GM21381 (cell line): ENCODE measurements around the gene PIK3R4.

Experiments
- ATAC-seq: cut with Tn5 transposase; IDR thresholded peaks from one replicate; pipeline ENCODE4 v1.9.1; 2021; ENCODE audit warnings: mild to moderate bottlenecking, moderate library complexity; ENCODE audit not compliant: unreplicated experiment

The PIK3R4 gene

DNA sequence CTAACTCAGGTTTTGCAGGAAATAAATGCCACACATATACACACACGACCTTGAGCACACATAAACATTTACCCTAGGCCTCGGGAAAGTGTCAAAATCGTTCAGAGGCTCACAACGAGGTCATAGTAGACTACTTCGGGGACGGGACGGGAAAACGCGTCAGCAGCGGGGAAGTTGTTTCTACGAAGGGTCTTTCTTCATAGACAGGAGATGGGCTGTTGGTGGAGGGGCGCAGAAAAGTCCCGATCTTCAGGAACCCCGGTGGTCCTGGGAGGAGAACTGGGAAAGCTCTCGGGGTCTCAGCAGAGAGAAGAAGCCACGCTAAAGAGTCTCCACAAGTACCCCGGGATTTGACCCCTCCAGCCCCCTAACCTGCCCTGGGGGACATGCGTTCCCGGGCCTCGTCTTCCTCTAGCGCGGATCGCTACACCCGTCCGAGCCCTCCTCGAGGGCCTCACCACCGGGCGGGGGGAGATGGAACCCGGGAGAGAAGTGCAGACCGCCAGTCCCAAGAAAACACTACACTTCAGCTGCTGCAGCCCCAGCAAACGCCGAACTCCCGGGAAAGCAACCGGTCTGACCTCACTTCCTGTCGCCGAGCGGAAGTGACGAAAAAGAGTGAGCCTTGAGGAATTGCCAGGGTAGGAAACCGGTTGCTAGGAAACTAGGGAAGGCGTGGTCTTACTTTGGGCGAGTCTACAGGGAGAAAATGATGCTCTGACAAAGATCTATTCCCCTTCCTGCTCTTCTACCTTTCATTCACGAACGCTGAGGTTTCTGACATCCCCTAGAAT, at the start of gene PIK3R4:
TSS of gene PIK3R4 (minus strand) at position 584 of the 794 bp plus-strand sequence. CDS start 1,611 bp downstream, outside the sequence.
- ATAC-seq = peak; percentile 91

DNA sequence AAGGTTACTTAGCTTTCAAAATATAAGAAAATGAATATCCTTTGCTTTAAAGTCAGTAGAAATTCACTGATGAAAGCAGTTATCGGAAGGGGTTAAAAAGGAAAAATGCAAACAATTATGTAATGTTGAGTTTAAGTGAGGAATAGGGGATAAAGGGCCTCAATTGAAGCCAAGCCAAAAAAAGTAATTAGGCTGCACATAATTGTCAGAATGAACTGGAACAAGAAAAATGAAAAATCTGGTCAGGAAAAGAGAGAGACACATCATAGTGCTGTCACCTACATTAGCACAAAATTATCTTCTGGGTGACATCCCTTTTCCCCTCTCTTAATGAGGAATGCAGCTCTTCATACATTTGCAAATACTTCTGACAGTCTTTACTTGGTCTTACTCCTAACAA, 48.8 kb upstream of the PIK3R4 start:
- no peak for ATAC-seq

DNA sequence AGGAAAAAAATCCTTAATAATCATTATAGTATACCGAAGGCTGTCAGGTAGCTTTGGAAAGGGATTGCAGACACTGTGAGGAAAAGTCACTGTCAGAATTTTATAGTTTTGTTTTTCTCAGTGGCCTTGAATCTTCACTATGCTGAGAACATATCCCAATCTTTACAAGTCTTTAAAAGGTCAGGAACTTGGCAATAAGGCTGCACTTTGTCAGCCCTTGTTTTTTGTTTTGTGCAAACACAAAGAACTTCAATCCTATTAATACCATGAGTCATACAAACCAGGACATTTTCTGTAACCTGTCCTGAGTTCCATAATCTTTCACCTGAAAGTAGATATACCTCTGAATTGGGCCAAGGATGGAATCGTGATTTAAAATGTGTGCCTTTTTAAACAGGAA, 45.6 kb upstream of the PIK3R4 start:
- no peak for ATAC-seq

DNA sequence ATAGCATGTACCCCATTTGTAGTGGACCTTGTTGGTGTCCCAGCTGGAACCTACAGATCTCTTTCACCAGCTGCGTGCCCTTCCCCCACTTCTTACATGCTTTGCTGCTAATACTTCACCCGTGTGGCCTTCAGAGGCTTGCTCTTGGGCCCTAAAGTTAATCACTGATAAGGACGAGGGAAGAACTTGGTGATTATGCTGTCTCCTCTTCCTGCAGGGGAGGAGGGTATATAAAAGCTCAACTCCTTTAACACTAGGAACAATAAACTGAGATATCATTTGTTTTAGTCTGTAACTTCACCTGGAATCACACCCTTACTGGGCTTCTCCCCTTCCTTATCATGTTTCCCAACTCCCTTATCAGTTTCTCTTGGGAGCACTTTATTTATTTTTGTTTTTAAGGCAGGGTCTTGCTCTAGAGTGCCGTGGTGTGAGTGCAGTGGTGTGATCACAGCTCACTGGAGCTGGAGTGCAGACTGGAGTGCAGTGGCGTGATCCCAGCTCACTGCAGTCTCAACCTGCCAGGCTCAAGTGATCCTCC, 43.2 kb upstream of the PIK3R4 start:
- ATAC-seq = no peak

DNA sequence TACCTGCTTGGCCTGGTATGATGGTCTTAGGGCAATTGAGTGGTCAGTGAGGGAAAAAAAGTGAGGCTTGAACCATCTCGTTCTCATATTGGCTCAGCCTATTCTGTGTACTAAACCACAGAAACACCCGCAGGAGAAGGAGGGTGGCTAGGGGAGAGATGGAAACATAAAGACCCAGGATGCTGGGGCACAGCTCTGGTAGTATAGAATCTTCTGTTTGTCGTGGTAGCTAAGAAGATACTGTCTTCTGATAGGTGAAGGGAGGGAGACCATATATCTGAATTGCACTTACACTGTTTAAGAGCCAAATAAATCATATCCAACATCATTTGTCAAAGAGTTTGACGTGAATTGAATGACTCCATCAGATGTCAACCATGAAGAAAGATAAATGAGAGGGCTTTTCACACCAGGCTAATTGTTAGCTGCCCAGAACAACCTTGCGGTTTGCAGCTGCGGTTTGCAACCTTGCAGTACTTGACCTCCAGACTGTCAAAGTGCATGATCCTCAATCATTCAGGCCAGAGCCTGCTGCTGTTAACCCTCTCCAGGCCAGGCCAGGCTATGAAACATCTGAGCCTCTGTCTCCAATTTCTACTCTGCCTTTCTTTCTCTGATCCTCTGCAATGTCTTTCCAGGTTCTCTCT, 40.9 kb upstream of the PIK3R4 start:
- no peak for ATAC-seq

DNA sequence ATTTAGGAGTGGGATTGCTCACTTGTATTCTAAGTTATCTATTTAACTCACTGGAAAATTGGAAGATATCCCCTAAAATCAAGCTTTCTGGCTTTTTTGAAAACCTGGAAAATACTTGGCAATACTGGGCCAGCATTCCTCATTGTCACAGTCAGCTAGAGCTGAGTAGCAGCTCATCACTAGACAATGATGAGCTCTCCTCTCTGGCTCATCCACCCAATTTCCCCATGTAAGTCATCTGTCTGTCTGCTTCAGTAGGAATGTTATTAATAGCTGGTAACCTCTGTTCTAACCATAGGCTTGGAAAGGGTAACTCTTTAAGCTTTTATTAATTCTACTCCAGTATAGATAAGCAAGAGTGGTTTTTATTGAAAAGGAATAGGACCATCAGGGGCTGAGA, 39.7 kb upstream of the PIK3R4 start:
- ATAC-seq = no peak

DNA sequence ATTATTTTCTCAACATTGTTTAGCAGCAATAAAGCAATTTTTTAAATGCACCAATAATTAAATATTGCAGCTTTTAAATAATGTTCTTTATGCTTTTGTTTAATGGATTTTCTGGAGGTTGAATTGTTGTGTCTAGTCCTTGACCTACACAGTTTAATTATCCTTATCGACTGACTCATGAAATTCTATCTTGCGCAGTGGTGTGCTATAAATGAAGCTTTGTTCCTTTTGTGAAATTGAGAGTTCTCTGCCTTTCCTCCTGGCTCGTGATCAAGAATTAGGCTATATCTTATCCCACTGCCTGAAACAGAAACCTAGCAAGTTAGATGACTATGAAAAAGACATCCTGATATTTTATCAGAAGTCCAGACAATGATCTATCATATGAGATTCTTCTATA, 37.0 kb upstream of the PIK3R4 start:
- no peak for ATAC-seq

DNA sequence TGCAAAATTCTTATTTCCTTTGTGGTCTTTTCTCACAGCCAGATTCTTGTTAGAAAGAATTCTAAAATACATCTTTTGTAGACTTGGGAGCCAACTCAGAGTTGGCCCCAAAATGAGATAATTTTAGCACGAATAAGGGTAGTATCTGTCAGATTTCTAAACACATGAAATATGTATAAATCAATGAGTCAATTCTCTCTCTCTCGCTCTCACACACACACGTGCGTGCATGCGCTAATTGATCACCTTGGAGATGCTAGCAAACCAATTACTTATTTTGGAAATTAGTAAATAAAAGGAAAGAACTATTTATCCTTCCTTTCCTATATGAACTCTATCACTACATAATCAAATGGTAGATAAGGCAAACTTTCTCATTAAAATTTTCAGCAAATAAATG, 32.9 kb upstream of the PIK3R4 start:
- peak; percentile 11 for ATAC-seq

DNA sequence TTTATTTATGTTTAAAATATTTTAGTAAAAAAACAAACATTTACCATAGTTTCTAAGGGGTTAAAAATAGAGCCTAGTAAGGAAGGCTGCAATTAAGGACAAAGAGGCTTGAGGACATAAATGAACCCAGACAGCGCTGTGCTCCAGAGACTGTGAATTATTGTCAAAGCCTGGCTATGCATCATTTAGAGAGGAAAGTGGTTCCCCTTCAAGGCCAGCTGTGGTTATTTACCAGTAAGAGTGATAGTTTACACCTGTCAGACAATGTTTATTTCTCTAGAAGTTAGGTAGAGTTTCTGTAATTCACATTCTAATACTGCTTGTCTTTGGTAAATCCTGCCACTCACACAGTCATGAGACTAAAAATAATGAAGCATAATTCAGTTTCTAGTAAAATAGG, 32.4 kb upstream of the PIK3R4 start:
- ATAC-seq = peak; percentile 91

DNA sequence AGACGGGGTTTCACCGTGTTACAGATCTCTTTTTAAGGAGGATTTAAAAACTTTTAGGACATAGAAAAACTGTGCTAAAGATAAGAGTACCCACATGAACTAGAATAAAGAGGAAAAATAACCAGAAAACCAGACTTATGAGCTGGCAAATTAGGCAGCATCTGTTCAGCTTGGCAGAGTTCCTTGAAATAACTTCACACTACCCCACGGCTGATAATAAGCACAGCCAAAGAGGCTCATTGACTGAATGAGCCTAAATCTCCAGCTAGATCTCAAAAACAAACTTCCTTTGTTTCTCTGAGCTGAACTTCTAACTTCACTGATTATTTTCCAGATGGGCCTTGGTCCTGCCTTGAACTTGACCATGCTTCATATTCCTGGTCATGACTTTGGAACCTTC, 26.7 kb upstream of the PIK3R4 start:
- no peak for ATAC-seq

DNA sequence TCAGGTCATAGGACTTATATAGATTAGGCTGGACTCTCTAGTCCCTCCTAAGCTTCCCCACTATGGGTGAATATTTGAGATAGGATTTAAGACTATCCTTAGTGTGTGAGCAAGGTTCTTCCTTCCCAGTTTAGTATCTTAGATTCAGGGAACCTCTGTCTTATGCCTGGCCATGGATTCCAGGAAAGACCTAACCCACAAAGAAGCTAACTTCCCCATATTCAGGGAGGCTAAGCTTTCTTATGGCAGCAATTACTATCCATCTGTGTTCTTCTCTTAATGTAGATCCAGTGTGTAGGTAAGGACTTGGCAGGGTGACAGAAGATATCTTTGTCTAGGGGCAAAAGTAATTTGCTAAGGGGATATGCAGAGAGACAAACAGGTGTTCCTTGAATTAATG, 25.5 kb upstream of the PIK3R4 start:
- ATAC-seq = no peak

DNA sequence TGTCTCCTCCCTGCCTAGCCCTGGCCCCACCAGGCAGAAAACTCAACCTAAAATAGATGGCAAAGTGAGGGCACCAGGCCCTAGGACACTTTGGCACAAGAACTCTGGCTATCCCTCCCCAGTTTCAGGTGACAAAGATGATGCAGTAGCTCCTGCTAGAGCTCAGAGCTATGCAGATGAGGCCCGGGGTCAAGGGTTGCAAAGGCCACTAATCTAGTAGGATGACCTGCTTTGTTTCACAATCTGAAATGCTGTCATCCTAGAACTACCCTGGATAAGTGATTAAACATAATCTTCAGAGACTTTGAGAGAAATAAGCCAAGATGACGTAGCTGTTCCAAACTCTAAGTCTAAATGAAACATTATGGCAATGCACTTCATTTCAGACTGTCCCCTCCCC, 24.0 kb upstream of the PIK3R4 start:
- no peak for ATAC-seq

DNA sequence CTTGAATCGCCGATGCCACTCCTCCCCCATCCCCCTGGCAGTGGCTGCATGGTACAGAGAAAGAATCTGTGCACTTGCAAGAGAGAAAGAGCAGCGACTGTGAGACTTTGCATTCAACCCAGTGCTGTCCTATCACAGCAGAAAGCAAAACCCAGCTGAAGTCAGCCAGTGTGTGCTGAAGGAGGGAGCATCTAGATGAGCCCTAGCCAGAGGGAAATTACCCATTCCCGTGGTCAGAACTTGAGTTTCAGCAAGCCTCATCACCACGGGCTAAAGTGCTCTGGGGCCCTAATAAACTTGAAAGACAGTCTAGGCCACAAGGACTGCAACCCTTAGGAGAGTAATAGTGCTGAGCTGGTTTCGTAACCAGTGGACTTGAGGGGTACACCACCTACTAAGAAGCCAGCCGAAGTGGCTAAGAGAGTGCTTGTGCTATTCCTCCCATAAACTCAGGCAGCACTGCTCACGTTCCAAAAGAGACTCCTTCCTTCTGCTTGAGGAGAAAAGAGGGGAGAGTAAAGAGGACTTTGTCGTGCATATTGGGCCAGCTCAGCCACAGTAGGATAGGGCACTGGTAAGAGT, 15.2 kb upstream of the PIK3R4 start:
- ATAC-seq = no peak

DNA sequence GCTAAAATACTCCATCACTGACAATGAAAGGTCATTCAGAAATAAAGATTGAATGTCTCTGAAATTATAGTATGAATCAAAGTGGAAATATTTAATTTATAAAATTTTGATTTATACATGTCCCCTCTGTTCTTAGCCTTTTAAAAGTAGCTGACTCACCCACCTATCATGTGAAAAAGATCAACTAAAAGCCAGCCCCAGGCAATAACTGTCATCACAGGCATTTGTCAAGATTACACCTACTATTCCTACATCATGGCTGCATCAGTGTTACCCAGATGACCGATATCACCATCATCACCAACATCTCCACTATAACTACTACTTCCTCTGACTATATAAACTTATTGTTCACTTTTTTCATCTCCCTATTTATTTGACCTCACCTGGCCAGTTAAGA, 14.3 kb upstream of the PIK3R4 start:
- ATAC-seq = no peak

DNA sequence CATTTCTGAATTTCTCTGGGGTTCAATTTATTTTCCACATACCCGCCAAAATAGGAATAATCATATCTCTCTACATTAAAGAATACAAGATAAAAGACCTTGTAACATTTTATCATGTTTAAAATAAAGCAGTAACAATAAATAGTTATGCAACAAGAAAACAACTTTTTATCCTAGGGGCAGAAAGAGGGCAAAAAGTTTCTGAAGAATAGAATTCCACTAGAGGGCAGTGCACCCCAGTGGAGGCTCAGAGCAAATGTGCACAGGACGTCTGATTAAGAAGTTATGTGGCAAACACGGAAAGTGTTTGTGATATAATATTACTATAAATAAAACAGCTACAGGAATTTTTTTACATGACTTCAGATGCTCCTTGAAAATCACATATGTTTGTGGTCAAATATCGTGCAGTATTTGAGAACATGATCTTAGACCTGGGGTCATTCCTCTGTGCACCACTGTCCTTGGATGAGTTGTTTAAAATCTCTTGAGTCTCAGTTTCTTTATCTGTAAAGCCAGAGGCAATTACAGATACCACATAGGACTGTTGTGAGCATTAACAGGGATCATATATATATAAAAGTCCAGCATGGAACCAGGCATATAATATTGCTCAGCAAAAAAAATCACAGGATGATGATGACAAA, 13.2 kb upstream of the PIK3R4 start:
- ATAC-seq = no peak

DNA sequence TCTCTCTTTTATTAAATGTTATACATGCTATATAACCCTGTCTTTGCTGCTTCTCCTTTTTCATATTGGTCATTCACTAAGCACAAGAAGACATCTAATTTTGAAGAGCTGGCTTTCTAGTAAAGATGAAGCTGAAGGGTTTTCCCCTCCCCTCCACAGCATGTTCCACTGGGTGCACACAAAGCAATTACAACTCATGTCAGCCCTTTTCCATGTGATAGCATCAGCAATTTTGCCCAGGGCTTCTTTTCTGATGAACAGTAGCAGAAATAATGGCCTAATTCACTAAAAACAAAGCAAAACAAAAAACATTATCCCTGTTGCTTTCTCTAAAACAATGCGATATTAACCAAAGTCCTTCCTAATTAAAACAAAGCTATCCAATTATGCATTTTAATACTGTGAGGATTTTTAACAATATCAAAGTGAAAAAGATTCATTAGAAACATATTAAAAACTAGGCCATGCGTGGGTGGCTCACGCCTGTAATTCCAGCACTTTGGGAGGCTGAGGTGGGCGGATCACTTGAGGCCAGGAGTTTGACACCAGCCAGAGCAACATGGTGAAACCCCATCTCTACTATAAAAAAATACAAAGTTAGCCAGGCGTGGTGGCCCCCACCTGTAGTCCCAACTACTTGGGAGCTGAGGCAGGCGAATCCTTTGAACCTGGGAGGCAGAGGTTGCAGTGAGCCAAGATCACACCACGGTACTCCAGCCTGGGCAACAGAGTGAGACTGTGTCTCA, 12.2 kb upstream of the PIK3R4 start:
- no peak for ATAC-seq

DNA sequence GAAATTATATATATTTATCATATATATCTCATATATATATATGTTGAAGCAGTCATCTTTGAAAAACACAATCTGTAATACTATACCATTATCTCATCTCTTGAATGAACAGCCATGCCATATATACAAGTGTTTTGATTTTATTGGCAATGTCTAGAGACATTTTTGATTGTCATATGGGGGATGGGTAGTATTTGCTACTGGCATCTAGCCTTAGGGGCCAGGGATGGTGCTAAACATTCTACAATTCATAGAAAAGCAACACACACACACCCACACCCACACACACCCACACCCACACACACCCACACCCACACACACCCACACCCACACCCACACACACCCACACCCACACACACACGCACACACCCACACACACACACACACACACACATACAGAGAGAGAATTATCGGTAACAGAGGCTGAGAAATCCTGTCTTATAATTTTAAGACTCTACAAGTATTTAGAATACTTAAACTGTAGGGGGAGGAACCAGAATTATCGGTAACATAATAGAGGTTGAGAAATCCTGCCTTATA, 11.1 kb upstream of the PIK3R4 start:
- no peak for ATAC-seq

DNA sequence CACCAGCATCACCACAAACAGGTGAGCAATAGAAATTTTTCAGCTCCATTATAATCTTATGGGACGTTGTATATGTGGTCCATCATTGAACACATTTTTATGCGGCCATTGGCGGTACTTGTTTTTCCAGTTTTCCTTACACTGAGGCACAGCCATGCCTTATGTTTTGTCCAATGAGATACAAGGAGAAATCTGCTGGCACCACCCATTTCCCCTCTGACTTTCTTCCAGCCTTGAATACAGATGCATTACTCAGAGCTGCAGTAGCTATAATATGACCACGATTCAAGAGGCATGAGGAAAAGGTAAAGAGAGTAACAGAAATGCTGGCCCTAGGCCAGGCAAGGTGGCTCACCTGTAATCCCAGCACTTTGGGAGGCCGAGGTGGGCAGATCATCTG, 9.0 kb upstream of the PIK3R4 start:
- ATAC-seq = no peak

DNA sequence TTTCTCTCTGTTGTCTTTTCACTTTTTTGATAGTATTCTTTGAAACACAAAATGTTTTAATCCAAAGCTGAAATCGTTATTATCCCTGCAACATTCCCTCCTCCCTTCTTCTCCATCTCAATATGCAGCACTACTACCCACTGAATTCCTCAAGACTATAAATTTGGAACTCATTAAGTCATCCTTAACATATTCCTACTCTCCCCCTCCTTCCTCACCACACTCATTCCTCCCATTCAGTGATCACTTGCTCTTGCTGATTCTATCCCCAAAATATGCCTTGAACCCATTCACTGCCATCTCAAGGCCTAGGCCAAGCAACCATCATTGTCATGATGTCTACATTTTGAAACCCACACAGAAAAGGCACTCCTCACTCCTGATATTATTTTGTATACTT, 2.4 kb upstream of the PIK3R4 start:
- no peak for ATAC-seq

DNA sequence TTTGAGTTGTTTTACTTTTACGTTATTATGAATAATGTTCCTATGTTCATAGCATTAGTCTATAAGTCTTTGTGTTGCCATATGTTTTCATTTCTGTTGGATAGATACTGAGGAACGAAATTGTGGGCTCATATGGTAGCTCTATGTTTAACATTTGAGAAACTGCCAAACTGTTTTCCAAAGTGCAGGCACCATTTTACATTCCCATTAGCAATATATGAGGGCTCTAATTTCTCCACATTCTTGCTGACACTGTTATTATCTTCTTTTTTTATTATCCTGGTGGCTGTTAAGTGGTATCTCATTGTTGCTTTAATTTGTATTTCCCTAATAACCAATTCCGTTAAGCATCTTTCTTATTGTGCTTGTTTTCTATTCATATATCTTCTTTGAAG, 1.8 kb upstream of the PIK3R4 start:
- ATAC-seq = no peak

DNA sequence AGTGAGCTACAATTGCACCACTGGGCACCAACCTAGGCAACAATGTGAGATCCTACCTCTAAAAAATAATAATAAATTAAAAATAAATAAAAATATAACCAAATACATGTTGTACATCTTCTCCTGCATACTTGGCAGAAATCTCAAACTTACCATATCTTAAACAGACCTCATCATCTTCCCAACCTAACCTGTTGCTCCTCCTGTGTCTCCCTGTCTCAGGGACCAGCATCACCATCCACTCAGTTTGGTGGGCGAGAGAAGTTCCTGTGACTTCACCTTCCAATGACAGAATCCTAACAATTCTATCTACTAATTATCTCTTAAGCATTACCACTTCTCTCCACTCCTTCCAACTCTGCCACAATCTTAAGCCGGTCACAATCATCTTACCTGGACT, 3.3 kb downstream of the PIK3R4 start:
- no peak for ATAC-seq
